B cell (primary cell): ENCODE results near the gene KRT75. TPM values are rescaled to one million over a fixed set of nuclear protein-coding genes. Genes with fewer than 3 reads are reported as not detected.

ENCODE experiments used
- ATAC-seq: fragments of 200-7000 bp; cut with Tn5 transposase; one replicate; pipeline ENCODE4 v1.10.0; 2021; ENCODE audit warnings: low read depth, mild to moderate bottlenecking, moderate number of reproducible peaks, moderate library complexity
- CTCF ChIA-PET: fragments of 350-600 bp; sonication (Branson Sonifier 250); formaldehyde crosslinking; loops from one replicate; lab custom pipeline; 2021; ENCODE audit warnings: antibody characterized with exemption, inconsistent platforms; lab: Charles Lee
- POLR2A ChIA-PET: fragments of 350-600 bp; sonication (Branson Sonifier 250); formaldehyde crosslinking; loops from one replicate; lab custom pipeline; 2021; ENCODE audit warnings: antibody characterized with exemption; lab: Charles Lee
- DNase-seq: peaks from one replicate; pipeline ENCODE4 v3.0.0; 2013
- H2AFZ ChIP-seq: 2 replicates; pipeline ENCODE4 v1.6.1; 2012; ENCODE audit warnings: mild to moderate bottlenecking, low read depth, low read length; ENCODE audit not compliant: insufficient read depth, poor library complexity, severe bottlenecking
- H3K27ac ChIP-seq, 2 donors: 1 replicate in 1 of 2; 2 replicates in 1 of 2; pipeline ENCODE4 v1.5.1; 2012 to 2013; ENCODE audit warnings: low read length in 2 of 2, mild to moderate bottlenecking in 2 of 2, moderate library complexity in 1 of 2
- H3K27me3 ChIP-seq, 4 experiments: fragments of 200-600 bp in 1 of 4; sonication (generic) in 1 of 4; replicated peaks in 1 of 4; 1 replicate in 2 of 4; 2 replicates in 2 of 4; pipeline versions ENCODE4 v1.6.1 to v1.7.0; 2013 to 2016; ENCODE audit warnings: low read length in 3 of 4, mild to moderate bottlenecking in 2 of 4, mixed read lengths in 1 of 4, moderate library complexity in 1 of 4; ENCODE audit not compliant: insufficient read depth in 4 of 4, control insufficient read depth in 3 of 4; ENCODE audit errors: control extremely low read depth in 1 of 4
- H3K36me3 ChIP-seq, 2 experiments: replicated peaks in 1 of 2; 1 replicate in 1 of 2; 2 replicates in 1 of 2; pipeline versions ENCODE4 v1.6.1 to v1.7.1; 2013; ENCODE audit warnings: low read length in 1 of 2; ENCODE audit not compliant: insufficient read depth in 2 of 2, control insufficient read depth in 1 of 2; ENCODE audit errors: control extremely low read depth in 1 of 2, extremely low read depth in 1 of 2
- H3K4me1 ChIP-seq, 2 donors: fragments of 200-600 bp in 1 of 2; sonication (generic) in 1 of 2; 1 replicate in 1 of 2; 2 replicates in 1 of 2; pipeline versions ENCODE4 v1.5.1 to v1.6.1; 2013 to 2017; ENCODE audit warnings: low read length in 2 of 2; ENCODE audit not compliant: control insufficient read depth in 2 of 2, insufficient read depth in 2 of 2
- H3K4me2 ChIP-seq: replicated peaks from 2 replicates; pipeline ENCODE3; 2012; ENCODE audit warnings: mild to moderate bottlenecking, low read depth, low read length; ENCODE audit not compliant: poor library complexity, severe bottlenecking
- H3K4me3 ChIP-seq, 5 experiments: fragments of 200-600 bp in 1 of 5; sonication (generic) in 1 of 5; 1 replicate in 3 of 5; 2 replicates in 2 of 5; pipeline versions ENCODE4 v1.5.1 to v1.7.0; 2011 to 2016; ENCODE audit warnings: low read length in 4 of 5, mild to moderate bottlenecking in 4 of 5, low read depth in 2 of 5, control low read depth in 1 of 5, moderate library complexity in 1 of 5; ENCODE audit not compliant: insufficient read depth in 1 of 5; ENCODE audit errors: control extremely low read depth in 1 of 5, extremely low read depth in 1 of 5
- H3K79me2 ChIP-seq: fragments of 200-600 bp; sonication (generic); one replicate; pipeline ENCODE4 v1.6.0; 2016; ENCODE audit warnings: low read length; ENCODE audit not compliant: control insufficient read depth, insufficient read depth
- H3K9ac ChIP-seq: fragments of 200-600 bp; sonication (generic); 2 replicates; pipeline ENCODE4 v1.6.1; 2017; ENCODE audit warnings: mild to moderate bottlenecking, low read length, moderate library complexity
- H3K9me3 ChIP-seq, 3 donors: one replicate each; pipeline versions ENCODE4 v1.6.1 to v1.7.1; 2013; ENCODE audit warnings: low read length in 2 of 3; ENCODE audit not compliant: control insufficient read depth in 2 of 3, insufficient read depth in 1 of 3; ENCODE audit errors: control extremely low read depth in 1 of 3
- H4K20me1 ChIP-seq: 2 replicates; pipeline ENCODE4 v1.6.0; 2012; ENCODE audit warnings: mild to moderate bottlenecking, low read length; ENCODE audit not compliant: insufficient read depth, control insufficient read depth, poor library complexity, severe bottlenecking
- H3K27ac Mint-ChIP-seq: one replicate; pipeline ENCODE4 v1.8.0; 2021; ENCODE audit warnings: mixed read lengths
- H3K27me3 Mint-ChIP-seq: one replicate; pipeline ENCODE4 v1.8.0; 2021; ENCODE audit warnings: mixed read lengths
- H3K4me1 Mint-ChIP-seq: one replicate; pipeline ENCODE4 v1.8.0; 2021; ENCODE audit warnings: mixed read lengths
- H3K4me3 Mint-ChIP-seq: one replicate; pipeline ENCODE4 v1.8.0; 2021; ENCODE audit warnings: mixed read lengths
- H3K9me3 Mint-ChIP-seq: one replicate; pipeline ENCODE4 v1.8.0; 2022; ENCODE audit warnings: mixed read lengths; ENCODE audit not compliant: insufficient read depth
- CTCF ChIP-seq: fragments of 200-600 bp; IDR thresholded peaks from one replicate; pipeline ENCODE4 v1.8.0; 2022; ENCODE audit warnings: antibody characterized with exemption, mild to moderate bottlenecking
- EZH2 ChIP-seq: IDR thresholded peaks from 2 replicates; pipeline ENCODE4 v1.6.1; 2012; ENCODE audit warnings: borderline replicate concordance, low read depth, mild to moderate bottlenecking, moderate library complexity, low read length; ENCODE audit not compliant: insufficient read depth, poor library complexity, severe bottlenecking
- WGBS: methylation state at CpG from one replicate; pipeline ENCODE4 v1.1.5; 2013; ENCODE audit warnings: missing lambda C conversion rate; ENCODE audit not compliant: insufficient coverage; 5-methylcytosine and 5-hydroxymethylcytosine counted together
- intact Hi-C: fragments of 100-400 bp; cut with micrococcal nuclease; formaldehyde crosslinking; loops from one replicate; pipeline ENCODE4 v1.10.0; 2022
- polyA plus RNA-seq: library from polyadenylated mRNA; depleted of rRNA; stranded (reverse); fragments of >200 nt; gene quantifications from 2 replicates; pipeline ENCODE4 v1.2.3, GENCODE V29; 2012
- total RNA-seq, 2 donors: library from RNA; stranded (reverse); fragments of 120-200 nt in 1 of 2; gene quantifications; 1 replicate in 1 of 2; 2 replicates in 1 of 2; pipeline versions ENCODE4 v1.2.3 to v1.2.4, GENCODE V29; 2013 to 2022

KRT75 gene
- total and polyA plus RNA-seq, 2 donors (not counting 1 experiment from before 2014, with no cell fraction given) = not detected

DNA sequence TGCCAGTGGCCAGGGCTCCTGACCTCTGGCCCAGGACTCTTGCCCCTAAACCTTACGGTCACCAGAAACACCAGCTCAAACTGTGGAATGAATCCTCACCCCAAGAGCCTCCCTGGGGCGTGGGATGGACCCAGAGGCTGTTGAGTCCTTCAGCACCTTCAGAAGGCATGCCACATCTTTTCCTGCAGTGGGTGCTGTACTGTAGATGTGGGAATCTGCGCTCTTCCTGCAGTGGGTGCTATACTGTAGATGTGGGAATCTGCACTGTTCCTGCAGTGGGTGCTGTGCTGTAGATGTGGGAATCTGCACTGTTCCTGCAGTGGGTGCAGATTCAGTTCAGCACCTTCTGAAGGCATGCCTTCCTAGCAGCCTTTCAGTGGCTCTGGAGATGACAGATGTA is 29.2 kb downstream of the KRT75 start:
- Mint-ChIP-seq H3K27ac (no peak overlapping the region), H3K27me3 (peaks cover 9% of the 10 kb centered on the region), H3K9me3 (no peaks in the 10 kb centered on the region), H3K4me3 (no peak overlapping the region), H3K4me1 (no peaks in the 10 kb centered on the region)
- no peaks in the 10 kb centered on the region for H3K4me1 ChIP-seq
- H3K4me2 ChIP-seq = no peak overlapping the region
- H2AFZ ChIP-seq = no peak overlapping the region
- H3K9ac ChIP-seq = no peak overlapping the region
- ATAC-seq (no peak), DNase-seq (no peak)
- no peaks in the 10 kb centered on the region for H4K20me1 ChIP-seq
- H3K36me3 ChIP-seq = no peaks in the 10 kb centered on the region
- TF ChIP-seq EZH2 (no peak), CTCF (no peak)
- intact Hi-C loops = no loop called here
- POLR2A ChIA-PET = no interaction called here
- CTCF ChIA-PET = no interaction called here
- H3K9me3 ChIP-seq = no peaks in the 10 kb centered on the region
- no peaks in the 10 kb centered on the region for H3K27me3 ChIP-seq
- 58% methylated on average over 2 of the region's 3 CpGs for WGBS
- no peaks in the 10 kb centered on the region for H3K79me2 ChIP-seq
- H3K4me3 ChIP-seq = no peak overlapping the region
- H3K27ac ChIP-seq = no peak overlapping the region

- intact Hi-C loops = no loop called here
- DNase-seq (no peak), ATAC-seq (no peak)
- Histone ChIP-seq H3K79me2 (no peaks in the 10 kb centered on the region), H3K4me1 (no peaks in the 10 kb centered on the region), H2AFZ (no peak overlapping the region), H3K4me3 (no peak overlapping the region), H4K20me1 (no peaks in the 10 kb centered on the region), H3K27ac (no peak overlapping the region), H3K4me2 (no peak overlapping the region), H3K27me3 (peaks cover 0 to 3% (median 0%) of the 10 kb centered on the region in 4 experiments), H3K9ac (no peak overlapping the region), H3K36me3 (no peaks in the 10 kb centered on the region), H3K9me3 (no peaks in the 10 kb centered on the region)
- no peak overlapping the region for H3K27ac Mint-ChIP-seq
- no peaks in the 10 kb centered on the region for H3K9me3 Mint-ChIP-seq
- CTCF ChIA-PET = no interaction called here
- no peak overlapping the region for H3K4me3 Mint-ChIP-seq
- 93% methylated on average over 9 of the region's 9 CpGs for WGBS
- no peak for TF ChIP-seq EZH2
- TF ChIP-seq CTCF = no peak
- peaks cover 14% of the 10 kb centered on the region for H3K27me3 Mint-ChIP-seq
- no peaks in the 10 kb centered on the region for H3K4me1 Mint-ChIP-seq
- POLR2A ChIA-PET = no interaction called here
Observed at GRCh38 chr12:52403561-52403960, 30.6 kb downstream of the KRT75 start.
